HG02588 (cell line): ENCODE results near the gene ZNF195.
"Not testable (repeated sequence)": the region's sequence is repeated elsewhere in the genome, so short reads cannot be mapped to it uniquely, and the experiment has no call there.

Source experiments
- ATAC-seq: cut with Tn5 transposase; IDR thresholded peaks from one replicate; pipeline ENCODE4 v1.9.1; 2021; ENCODE audit warnings: mild to moderate bottlenecking, moderate library complexity; ENCODE audit not compliant: unreplicated experiment

Gene ZNF195

GRCh38 chr11:3378426-3379423, at the start of gene ZNF195:
Gene ZNF195 (minus strand): TSS chr11:3379146. CDS start chr11:3379040, 106 bp downstream.
- peak; percentile 99 for ATAC-seq

GRCh38 chr11:3428076-3428475, 49.1 kb upstream of the ZNF195 start:
- not testable (repeated sequence) for ATAC-seq

GRCh38 chr11:3426541-3426940, 47.6 kb upstream of the ZNF195 start:
- ATAC-seq: not testable (repeated sequence)

- ATAC-seq: not testable (repeated sequence)
Measured at GRCh38 chr11:3423928-3424327, 45.0 kb upstream of the ZNF195 start.

GRCh38 chr11:3423138-3423731, 44.3 kb upstream of the ZNF195 start:
- ATAC-seq: not testable (repeated sequence)

- ATAC-seq: peak; percentile 98
Measured at GRCh38 chr11:3422380-3423137, 43.6 kb upstream of the ZNF195 start.

GRCh38 chr11:3421608-3422379, 42.8 kb upstream of the ZNF195 start:
- ATAC-seq: not testable (repeated sequence)

GRCh38 chr11:3420281-3421042, 41.5 kb upstream of the ZNF195 start:
- not testable (repeated sequence) for ATAC-seq

GRCh38 chr11:3419496-3419895, 40.5 kb upstream of the ZNF195 start:
- not testable (repeated sequence) for ATAC-seq

GRCh38 chr11:3417047-3417446, 38.1 kb upstream of the ZNF195 start:
- ATAC-seq: not testable (repeated sequence)

- ATAC-seq: not testable (repeated sequence)
Measured at GRCh38 chr11:3415301-3415700, 36.4 kb upstream of the ZNF195 start.

GRCh38 chr11:3413666-3414065, 34.7 kb upstream of the ZNF195 start:
- ATAC-seq: not testable (repeated sequence)

- ATAC-seq: no peak
Measured at GRCh38 chr11:3412837-3413236, 33.9 kb upstream of the ZNF195 start.

GRCh38 chr11:3408722-3409121, 29.8 kb upstream of the ZNF195 start:
- not testable (repeated sequence) for ATAC-seq

- ATAC-seq: not testable (repeated sequence)
Measured at GRCh38 chr11:3408058-3408605, 29.2 kb upstream of the ZNF195 start.

- ATAC-seq: not testable (repeated sequence)
Measured at GRCh38 chr11:3406937-3407336, 28.0 kb upstream of the ZNF195 start.

GRCh38 chr11:3406223-3406875, 27.4 kb upstream of the ZNF195 start:
- not testable (repeated sequence) for ATAC-seq

GRCh38 chr11:3404076-3404925, 25.4 kb upstream of the ZNF195 start:
- not testable (repeated sequence) for ATAC-seq
